Panc1 (cell line): ENCODE measurements around the gene DAND5. TPM values are rescaled to one million over a fixed set of nuclear protein-coding genes. Genes with fewer than 3 reads are reported as not detected.
A peak's percentile ranks its signal among the peaks of the same experiment; 100 is the strongest.

Experiments used
- ATAC-seq: fragments of 200-7000 bp; cut with Tn5 transposase; 2 replicates; pipeline ENCODE4 v1.9.1; 2020; ENCODE audit warnings: mild to moderate bottlenecking, moderate library complexity
- BruUV-seq: library from RNA; stranded (reverse); fragments of 400-500 nt; replicated peaks from 2 replicates; lab custom pipeline; 2021; lab: Mats Ljungman, UMichigan
- CTCF ChIA-PET: fragments of 300-600 bp; sonication (Branson Sonifier 250); formaldehyde crosslinking; loops from one replicate; lab custom pipeline; 2022; ENCODE audit warnings: antibody characterized with exemption; lab: Charles Lee
- POLR2A ChIA-PET: fragments of 300-600 bp; sonication (Branson Sonifier 250); formaldehyde crosslinking; loops from one replicate; lab custom pipeline; 2022; ENCODE audit warnings: antibody characterized with exemption; lab: Charles Lee
- DNase-seq: peaks from one replicate; pipeline ENCODE4 v3.0.0-alpha.2; 2010; ENCODE audit warnings: low read depth, low spot score
- H3K27ac ChIP-seq: 2 replicates; pipeline ENCODE4 v1.5.1; 2011; ENCODE audit warnings: mild to moderate bottlenecking, low read length, inconsistent platforms
- H3K27me3 ChIP-seq: fragments of 200-500 bp; sonication (Bioruptor generic); 2 replicates; pipeline ENCODE4 v1.6.0; 2014; ENCODE audit warnings: low read length, inconsistent platforms; ENCODE audit not compliant: control insufficient read depth, insufficient read depth
- H3K36me3 ChIP-seq: fragments of 200-500 bp; sonication (Bioruptor generic); 2 replicates; pipeline ENCODE4 v1.5.1; 2014; ENCODE audit warnings: inconsistent platforms, mild to moderate bottlenecking, low read length, moderate library complexity; ENCODE audit not compliant: control insufficient read depth, insufficient read depth
- H3K4me1 ChIP-seq: 2 replicates; pipeline ENCODE4 v1.5.1; 2011; ENCODE audit warnings: inconsistent platforms, mild to moderate bottlenecking, low read length, moderate library complexity; ENCODE audit not compliant: control insufficient read depth, insufficient read depth
- H3K4me3 ChIP-seq, 2 experiments: 2 replicates each; pipeline ENCODE4 v1.5.1; 2011 to 2012; ENCODE audit warnings: low read depth in 2 of 2, low read length in 2 of 2, mild to moderate bottlenecking in 2 of 2, inconsistent platforms in 1 of 2, moderate library complexity in 1 of 2
- H3K9me3 ChIP-seq: fragments of 200-500 bp; sonication (Bioruptor generic); 2 replicates; pipeline ENCODE4 v1.5.1; 2014; ENCODE audit warnings: low read depth, mild to moderate bottlenecking, inconsistent platforms, low read length, moderate library complexity; ENCODE audit not compliant: control insufficient read depth, insufficient read depth
- POLR2AphosphoS5 ChIP-seq: IDR thresholded peaks from 2 replicates; pipeline ENCODE4 v1.6.1; 2012; ENCODE audit warnings: mild to moderate bottlenecking, low read depth, low read length, moderate library complexity
- SIN3A ChIP-seq: IDR thresholded peaks from 2 replicates; pipeline ENCODE4 v1.6.1; 2012; ENCODE audit warnings: low read depth, mild to moderate bottlenecking, low read length, moderate library complexity, borderline replicate concordance; ENCODE audit not compliant: insufficient read depth
- TCF7L2 ChIP-seq: IDR thresholded peaks from 2 replicates; pipeline ENCODE4 v1.6.1; 2011; ENCODE audit warnings: mild to moderate bottlenecking, low read depth, low read length, inconsistent platforms
- in situ Hi-C: cut with HindIII; loops from 2 replicates; pipeline ENCODE4 v1.10.0; 2016; ENCODE audit warnings: low sequenced_read_pairs, low pct_unique_long_range_greater_than_20kb
- intact Hi-C: fragments of 100-400 bp; cut with micrococcal nuclease; formaldehyde crosslinking; loops from one replicate; pipeline ENCODE4 v1.10.0; 2022; ENCODE audit not compliant: unreplicated experiment
- total RNA-seq: library from RNA; stranded (reverse); gene quantifications from one replicate; pipeline ENCODE4 v1.2.1, GENCODE V29; 2021; ENCODE audit not compliant: unreplicated experiment
- TF ChIP-seq, protein P1 (sequence below), 2 experiments: IDR thresholded peaks; 2 replicates each; pipeline ENCODE4 v1.6.1; 2011 to 2012; ENCODE audit warnings: low read depth in 2 of 2, control low read depth in 1 of 2, low read length in 1 of 2, mild to moderate bottlenecking in 1 of 2, moderate library complexity in 1 of 2; ENCODE audit not compliant: insufficient read depth in 1 of 2
- TF ChIP-seq, protein P2 (sequence below): fragments of 450-650 bp; IDR thresholded peaks from 2 replicates; pipeline ENCODE4 v1.5.1; 2017; ENCODE audit warnings: mild to moderate bottlenecking

Gene DAND5
- total RNA-seq, 1 experiment from 2014 or later, result 0.54 TPM

- H3K4me3 ChIP-seq, result peak overlapping the region; percentile 5 to 53; a peak in 3 of 4 replicates
- intact Hi-C loops, result no loop called here
- peaks cover 62% of the 10 kb centered on the region for H3K4me1 ChIP-seq
- peak overlapping the region; percentile 99 for H3K27ac ChIP-seq
- ChIA-PET CTCF (interaction anchor here (0.6 kb wide), 1 partner anchor 195 kb away, joined by 3 read pairs; no protein-coding TSS in a partner anchor), POLR2A (no interaction called here)
- no peaks in the 10 kb centered on the region for H3K27me3 ChIP-seq
- no TSS peak for BruUV-seq
- ATAC-seq (peak; percentile 23), DNase-seq (no peak)
- TF ChIP-seq, protein P1, sequence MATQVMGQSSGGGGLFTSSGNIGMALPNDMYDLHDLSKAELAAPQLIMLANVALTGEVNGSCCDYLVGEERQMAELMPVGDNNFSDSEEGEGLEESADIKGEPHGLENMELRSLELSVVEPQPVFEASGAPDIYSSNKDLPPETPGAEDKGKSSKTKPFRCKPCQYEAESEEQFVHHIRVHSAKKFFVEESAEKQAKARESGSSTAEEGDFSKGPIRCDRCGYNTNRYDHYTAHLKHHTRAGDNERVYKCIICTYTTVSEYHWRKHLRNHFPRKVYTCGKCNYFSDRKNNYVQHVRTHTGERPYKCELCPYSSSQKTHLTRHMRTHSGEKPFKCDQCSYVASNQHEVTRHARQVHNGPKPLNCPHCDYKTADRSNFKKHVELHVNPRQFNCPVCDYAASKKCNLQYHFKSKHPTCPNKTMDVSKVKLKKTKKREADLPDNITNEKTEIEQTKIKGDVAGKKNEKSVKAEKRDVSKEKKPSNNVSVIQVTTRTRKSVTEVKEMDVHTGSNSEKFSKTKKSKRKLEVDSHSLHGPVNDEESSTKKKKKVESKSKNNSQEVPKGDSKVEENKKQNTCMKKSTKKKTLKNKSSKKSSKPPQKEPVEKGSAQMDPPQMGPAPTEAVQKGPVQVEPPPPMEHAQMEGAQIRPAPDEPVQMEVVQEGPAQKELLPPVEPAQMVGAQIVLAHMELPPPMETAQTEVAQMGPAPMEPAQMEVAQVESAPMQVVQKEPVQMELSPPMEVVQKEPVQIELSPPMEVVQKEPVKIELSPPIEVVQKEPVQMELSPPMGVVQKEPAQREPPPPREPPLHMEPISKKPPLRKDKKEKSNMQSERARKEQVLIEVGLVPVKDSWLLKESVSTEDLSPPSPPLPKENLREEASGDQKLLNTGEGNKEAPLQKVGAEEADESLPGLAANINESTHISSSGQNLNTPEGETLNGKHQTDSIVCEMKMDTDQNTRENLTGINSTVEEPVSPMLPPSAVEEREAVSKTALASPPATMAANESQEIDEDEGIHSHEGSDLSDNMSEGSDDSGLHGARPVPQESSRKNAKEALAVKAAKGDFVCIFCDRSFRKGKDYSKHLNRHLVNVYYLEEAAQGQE (IDR thresholded peaks at IDR 0.05; ENCODE audit: insufficient read depth in 1 of 2, low read depth in 2 of 2, low read length in 1 of 2), result no peak
- TF ChIP-seq, protein P2, sequence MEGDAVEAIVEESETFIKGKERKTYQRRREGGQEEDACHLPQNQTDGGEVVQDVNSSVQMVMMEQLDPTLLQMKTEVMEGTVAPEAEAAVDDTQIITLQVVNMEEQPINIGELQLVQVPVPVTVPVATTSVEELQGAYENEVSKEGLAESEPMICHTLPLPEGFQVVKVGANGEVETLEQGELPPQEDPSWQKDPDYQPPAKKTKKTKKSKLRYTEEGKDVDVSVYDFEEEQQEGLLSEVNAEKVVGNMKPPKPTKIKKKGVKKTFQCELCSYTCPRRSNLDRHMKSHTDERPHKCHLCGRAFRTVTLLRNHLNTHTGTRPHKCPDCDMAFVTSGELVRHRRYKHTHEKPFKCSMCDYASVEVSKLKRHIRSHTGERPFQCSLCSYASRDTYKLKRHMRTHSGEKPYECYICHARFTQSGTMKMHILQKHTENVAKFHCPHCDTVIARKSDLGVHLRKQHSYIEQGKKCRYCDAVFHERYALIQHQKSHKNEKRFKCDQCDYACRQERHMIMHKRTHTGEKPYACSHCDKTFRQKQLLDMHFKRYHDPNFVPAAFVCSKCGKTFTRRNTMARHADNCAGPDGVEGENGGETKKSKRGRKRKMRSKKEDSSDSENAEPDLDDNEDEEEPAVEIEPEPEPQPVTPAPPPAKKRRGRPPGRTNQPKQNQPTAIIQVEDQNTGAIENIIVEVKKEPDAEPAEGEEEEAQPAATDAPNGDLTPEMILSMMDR, result no peak
- TF ChIP-seq SIN3A (no peak), POLR2AphosphoS5 (no peak), TCF7L2 (no peak)
- no peaks in the 10 kb centered on the region for H3K36me3 ChIP-seq
- H3K9me3 ChIP-seq, result no peaks in the 10 kb centered on the region
- in situ Hi-C loops, result no loop called here
Observed at GRCh38 chr19:13018035-13018914, 48.9 kb downstream of the DAND5 start.

- BruUV-seq, result no TSS peak
- Histone ChIP-seq H3K9me3 (no peaks in the 10 kb centered on the region), H3K27me3 (no peaks in the 10 kb centered on the region), H3K4me3 (no peak overlapping the region; a peak in 1 of 4 replicates), H3K4me1 (peaks cover 57% of the 10 kb centered on the region), H3K27ac (peak overlapping the region; percentile 99), H3K36me3 (no peaks in the 10 kb centered on the region)
- ChIA-PET POLR2A (no interaction called here), CTCF (no interaction called here)
- in situ Hi-C loops, result no loop called here
- TF ChIP-seq, protein P1 (IDR thresholded peaks at IDR 0.05; ENCODE audit: insufficient read depth in 1 of 2, low read depth in 2 of 2, low read length in 1 of 2), result no peak
- TF ChIP-seq, protein P2, result no peak
- TF ChIP-seq SIN3A, result no peak
- TF ChIP-seq TCF7L2, result no peak
- TF ChIP-seq POLR2AphosphoS5, result no peak
- DNase-seq, result no peak
- intact Hi-C loops, result no loop called here
- no peak for ATAC-seq
Observed at GRCh38 chr19:13019332-13019731, 50.0 kb downstream of the DAND5 start.
